COLO829 (cell line): ENCODE data around the gene LRRC8A.

Experiments
- DNase-seq: peaks from one replicate; pipeline ENCODE4 v3.0.0; 2012; ENCODE audit warnings: low spot score

The LRRC8A gene

DNA sequence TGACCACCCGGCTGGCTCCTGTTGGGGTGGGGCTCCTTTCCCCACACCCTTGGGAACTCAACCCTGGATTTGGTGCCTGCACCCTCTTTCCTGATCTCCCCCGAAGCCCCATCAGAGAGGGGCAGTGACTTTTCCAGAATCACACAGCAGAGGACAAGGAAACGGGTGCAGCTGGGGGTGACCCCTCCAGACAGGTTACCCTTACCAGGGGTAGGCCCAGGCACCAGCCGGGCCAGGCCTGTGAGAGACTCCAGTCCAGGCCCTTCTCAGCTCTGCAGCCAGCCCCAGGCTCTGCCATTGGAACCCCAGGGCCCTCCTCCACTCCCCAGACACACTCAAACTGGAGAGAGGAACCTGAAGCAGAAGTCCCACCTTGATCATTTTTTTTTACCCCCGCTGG lies 19.9 kb downstream of the LRRC8A start:
- no peak for DNase-seq

GRCh38 chr9:128902351-128903078 lies 20.6 kb downstream of the LRRC8A start:
- no peak for DNase-seq

DNA sequence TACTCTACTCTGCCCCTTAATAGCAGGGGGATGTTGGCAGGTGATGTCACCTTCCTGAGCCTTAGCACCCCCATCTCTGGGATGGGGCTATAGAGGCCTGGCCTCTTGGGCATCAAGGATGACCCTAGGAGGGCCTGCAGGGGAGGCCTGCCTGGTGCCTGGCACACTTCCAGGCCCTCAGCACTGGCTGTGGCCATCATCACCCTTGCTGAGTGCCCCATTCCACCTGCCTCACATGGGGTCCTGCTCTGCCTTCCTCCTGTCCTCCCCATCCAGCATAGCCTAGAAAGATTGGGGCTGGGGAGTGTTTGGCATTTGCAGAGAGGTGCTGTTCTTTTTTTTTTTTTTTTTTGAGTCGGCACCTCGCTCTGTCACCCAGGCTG lies 21.1 kb downstream of the LRRC8A start:
- DNase-seq = no peak

DNA sequence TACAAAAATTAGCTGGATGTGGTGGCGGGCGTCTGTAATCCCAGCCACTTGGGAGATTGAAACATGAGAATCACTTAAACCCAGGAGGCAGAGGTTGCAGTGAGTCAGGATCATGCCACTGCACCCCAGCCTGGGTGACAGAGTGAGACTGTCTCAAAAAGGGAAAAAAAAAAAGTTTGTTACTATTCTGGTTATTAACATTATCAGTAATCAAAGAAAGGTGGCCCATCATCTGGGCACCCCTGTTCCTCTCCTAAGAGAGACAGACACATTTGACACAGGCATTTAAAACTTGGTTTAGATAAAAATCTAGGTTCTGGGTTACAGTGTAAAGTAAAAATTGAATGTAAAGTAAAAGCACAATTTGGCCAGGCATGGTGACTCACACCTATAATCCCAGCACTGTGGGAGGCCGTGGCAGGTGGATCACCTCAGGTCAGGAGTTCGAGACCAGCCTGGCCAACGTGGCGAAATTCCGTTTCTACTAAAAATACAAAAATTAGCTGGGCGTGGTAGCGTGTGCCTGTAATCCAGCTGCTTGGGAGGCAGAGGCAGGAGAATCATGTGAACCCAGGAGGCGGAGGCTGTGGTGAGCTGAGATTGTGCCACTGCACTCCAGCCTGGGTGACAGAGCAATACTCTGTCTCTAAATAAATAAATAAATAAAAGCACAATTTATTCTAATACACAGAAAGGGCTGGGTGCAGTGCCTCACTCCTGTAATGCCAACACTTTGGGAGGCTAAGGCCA lies 22.1 kb downstream of the LRRC8A start:
- DNase-seq = no peak

DNA sequence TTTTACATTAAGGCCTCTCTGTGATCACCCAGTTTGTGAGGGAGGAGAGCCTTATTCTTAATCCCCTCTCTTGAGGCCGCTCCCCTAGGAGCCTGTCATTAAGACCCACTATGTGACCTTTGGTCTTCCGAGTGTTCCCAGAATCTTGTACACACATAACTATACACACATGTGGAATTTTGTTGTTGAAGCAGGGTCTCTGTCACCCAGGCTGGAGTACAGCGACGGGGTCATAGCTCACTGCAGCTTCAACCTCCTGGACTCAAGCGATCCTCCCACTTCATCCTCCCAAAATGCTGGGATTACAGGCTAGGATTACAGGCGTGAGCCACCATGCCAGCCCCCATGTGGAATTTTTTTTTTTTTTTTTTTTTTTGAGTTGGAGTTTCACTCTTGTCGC lies 24.0 kb downstream of the LRRC8A start:
- DNase-seq = no peak

DNA sequence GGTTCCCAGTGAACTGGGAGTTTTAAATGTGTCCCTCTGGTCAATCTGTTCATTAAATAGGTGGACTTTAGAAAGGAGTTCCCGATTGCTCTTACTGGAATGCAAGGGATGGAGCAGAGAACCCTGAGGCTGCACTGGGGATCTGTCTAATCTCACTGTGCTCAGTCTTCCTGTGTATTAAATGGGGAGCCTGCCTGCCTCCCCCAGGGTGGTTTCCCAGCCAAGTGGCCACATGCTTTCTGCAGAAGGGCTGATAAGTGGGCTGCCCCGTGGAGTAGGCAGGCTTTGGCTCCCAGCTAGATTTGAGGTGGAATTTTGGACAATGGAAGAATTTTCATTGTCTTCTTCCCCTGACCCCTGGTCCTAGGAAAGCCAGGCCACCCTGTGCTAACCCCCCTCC lies 24.8 kb downstream of the LRRC8A start:
- DNase-seq = no peak

GRCh38 chr9:128908372-128908771 lies 26.4 kb downstream of the LRRC8A start:
- DNase-seq = no peak

GRCh38 chr9:128909859-128910258 lies 27.9 kb downstream of the LRRC8A start:
- no peak for DNase-seq

- DNase-seq = no peak
Observed at GRCh38 chr9:128910906-128911305, 29.0 kb downstream of the LRRC8A start.

GRCh38 chr9:128911529-128912035 lies 29.6 kb downstream of the LRRC8A start:
- no peak for DNase-seq

DNA sequence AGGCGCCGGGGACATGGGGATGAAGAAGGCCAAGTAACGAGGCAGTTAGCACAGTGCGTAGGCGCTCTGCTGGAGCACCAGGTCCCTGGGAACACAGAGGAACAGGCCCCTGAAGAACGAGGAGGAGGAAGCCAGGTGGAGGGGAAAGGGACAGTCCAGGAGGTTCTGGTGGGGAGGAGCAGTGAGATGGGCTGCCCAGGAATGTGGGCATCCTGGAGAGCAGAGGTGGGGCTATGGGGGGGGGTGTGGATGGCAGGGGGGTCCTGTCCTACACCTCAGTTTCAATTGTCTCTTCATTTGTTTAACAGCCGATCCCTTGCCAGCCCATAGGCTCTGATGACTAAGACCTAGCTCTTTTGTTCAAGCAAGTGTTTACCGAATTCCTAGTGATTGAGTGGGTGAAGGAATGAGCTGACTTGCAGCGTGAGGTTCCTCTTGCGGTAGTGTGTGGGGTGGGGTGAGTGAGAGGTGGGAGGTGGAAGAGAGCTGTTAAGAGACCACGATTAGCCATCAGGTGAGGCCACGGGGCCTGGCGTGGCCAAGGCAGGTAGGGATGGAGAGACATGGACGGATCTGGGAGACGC lies 30.4 kb downstream of the LRRC8A start:
- no peak for DNase-seq

- no peak for DNase-seq
Observed at GRCh38 chr9:128913048-128913900, 31.3 kb downstream of the LRRC8A start.

DNA sequence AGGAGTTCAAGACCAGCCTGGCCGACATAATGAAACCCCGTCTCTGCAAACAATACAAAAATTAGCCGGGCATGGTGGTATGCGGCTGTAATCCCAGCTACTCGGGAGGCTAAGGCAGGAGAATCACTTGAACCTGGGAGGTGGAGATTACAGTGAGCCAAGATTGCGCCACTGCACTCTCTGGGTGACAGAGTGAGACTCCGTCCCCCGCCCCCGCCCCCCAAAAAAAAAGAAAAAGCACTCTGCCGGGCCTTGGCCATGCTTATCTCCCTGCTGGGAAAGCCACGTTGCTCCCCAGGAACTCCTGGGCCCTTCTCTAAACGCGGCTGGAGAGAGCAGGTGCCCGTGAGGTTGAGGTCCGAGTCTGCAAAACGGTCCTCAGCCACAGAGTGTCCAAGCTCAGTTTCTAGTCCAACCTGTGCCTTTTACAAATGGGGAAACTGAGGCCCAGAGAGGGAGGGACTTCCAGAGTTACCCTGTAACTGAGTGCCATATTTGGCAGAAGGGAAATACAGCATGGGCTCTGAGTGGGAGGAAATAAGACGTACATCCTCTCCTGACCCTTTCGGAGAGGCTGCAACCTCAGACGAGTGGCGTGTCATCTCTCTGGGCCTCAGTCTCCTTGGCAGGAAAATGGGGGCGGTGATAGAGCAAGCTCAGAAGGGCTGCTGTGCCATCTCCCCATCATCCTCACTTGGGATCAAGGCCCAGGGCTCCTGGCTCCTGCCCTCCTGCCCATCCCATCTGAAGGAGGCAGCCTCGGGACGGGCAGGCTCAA lies 32.3 kb downstream of the LRRC8A start:
- no peak for DNase-seq

DNA sequence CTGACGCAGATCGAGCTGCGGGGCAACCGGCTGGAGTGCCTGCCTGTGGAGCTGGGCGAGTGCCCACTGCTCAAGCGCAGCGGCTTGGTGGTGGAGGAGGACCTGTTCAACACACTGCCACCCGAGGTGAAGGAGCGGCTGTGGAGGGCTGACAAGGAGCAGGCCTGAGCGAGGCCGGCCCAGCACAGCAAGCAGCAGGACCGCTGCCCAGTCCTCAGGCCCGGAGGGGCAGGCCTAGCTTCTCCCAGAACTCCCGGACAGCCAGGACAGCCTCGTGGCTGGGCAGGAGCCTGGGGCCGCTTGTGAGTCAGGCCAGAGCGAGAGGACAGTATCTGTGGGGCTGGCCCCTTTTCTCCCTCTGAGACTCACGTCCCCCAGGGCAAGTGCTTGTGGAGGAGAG lies 34.3 kb downstream of the LRRC8A start:
- no peak for DNase-seq

- DNase-seq = no peak
Observed at GRCh38 chr9:128916745-128917144, 34.8 kb downstream of the LRRC8A start.

DNA sequence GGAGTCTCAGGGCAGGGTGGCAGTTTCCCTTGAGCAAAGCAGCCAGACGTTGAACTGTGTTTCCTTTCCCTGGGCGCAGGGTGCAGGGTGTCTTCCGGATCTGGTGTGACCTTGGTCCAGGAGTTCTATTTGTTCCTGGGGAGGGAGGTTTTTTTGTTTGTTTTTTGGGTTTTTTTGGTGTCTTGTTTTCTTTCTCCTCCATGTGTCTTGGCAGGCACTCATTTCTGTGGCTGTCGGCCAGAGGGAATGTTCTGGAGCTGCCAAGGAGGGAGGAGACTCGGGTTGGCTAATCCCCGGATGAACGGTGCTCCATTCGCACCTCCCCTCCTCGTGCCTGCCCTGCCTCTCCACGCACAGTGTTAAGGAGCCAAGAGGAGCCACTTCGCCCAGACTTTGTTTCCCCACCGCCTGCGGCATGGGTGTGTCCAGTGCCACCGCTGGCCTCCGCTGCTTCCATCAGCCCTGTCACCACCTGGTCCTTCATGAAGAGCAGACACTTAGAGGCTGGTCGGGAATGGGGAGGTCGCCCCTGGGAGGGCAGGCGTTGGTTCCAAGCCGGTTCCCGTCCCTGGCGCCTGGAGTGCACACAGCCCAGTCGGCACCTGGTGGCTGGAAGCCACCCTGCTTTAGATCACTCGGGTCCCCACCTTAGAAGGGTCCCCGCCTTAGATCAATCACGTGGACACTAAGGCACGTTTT lies 35.4 kb downstream of the LRRC8A start:
- no peak for DNase-seq

GRCh38 chr9:128918921-128919320 lies 37.0 kb downstream of the LRRC8A start:
- no peak for DNase-seq

GRCh38 chr9:128919402-128920089 lies 37.6 kb downstream of the LRRC8A start:
- DNase-seq = no peak

DNA sequence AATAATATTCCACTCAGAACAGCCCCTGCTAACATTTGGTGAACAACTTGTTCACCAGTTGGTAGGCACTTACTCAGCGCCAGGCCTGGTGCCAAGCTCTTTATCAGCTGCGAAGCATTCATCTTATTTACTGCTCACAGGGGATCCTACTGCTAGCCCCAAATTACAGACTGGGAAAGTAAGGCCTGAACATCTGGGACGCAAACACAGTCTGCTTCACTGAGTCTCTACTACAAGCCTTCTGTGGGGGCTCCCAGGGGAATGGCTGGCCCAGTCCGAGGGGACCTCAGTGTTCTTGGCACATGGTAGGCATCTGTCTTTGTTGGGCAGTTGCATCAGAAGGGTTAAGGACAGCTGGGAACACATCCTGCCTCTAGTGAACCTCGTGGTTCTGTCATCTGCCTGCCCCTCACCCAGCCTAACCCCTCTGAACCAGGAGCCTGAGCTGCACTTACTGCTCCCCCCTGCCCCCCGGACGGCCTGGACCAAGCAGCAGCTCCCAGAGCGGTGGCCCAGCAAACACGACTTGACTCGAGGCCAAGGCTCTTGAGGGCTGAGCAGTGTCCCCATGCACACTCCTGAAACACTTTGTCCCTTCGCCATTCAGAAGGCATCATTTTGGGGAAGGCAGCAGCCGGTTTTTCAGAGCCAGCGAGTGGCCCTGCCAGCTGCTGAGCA lies 38.6 kb downstream of the LRRC8A start, which contains the start of gene PHYHD1:
Gene PHYHD1, plus strand, starts transcription at position 602 of the 678 bp plus-strand sequence. CDS start 1,342 bp downstream, outside the sequence.
- no peak for DNase-seq
